ENCODE data around the gene DUS3L.

DUS3L gene

GRCh38 chr19:5820785-5821184 is 29.8 kb upstream of the DUS3L start:
- DNase-seq (ENCODE audit: low read depth) = no peak
- no peak for TF ChIP-seq CTCF (conservative IDR thresholded peaks at IDR 0.05; ENCODE audit: control insufficient read depth, insufficient read depth, low read depth, low read length)
- no peak overlapping the region for H3K4me3 ChIP-seq (ENCODE audit: control insufficient read depth, low read depth, low read length)

GRCh38 chr19:5818594-5818993 is 27.6 kb upstream of the DUS3L start:
- no peak for TF ChIP-seq CTCF (conservative IDR thresholded peaks at IDR 0.05; ENCODE audit: control insufficient read depth, insufficient read depth, low read depth, low read length)
- DNase-seq (ENCODE audit: low read depth) = no peak
- H3K4me3 ChIP-seq (ENCODE audit: control insufficient read depth, low read depth, low read length) = no peak overlapping the region

GRCh38 chr19:5817218-5817617 is 26.3 kb upstream of the DUS3L start:
- no peak for TF ChIP-seq CTCF (conservative IDR thresholded peaks at IDR 0.05; ENCODE audit: control insufficient read depth, insufficient read depth, low read depth, low read length)
- DNase-seq (ENCODE audit: low read depth) = no peak
- H3K4me3 ChIP-seq (ENCODE audit: control insufficient read depth, low read depth, low read length) = no peak overlapping the region

GRCh38 chr19:5814852-5815246 is 23.9 kb upstream of the DUS3L start:
- no peak for TF ChIP-seq CTCF (conservative IDR thresholded peaks at IDR 0.05; ENCODE audit: control insufficient read depth, insufficient read depth, low read depth, low read length)
- no peak overlapping the region for H3K4me3 ChIP-seq (ENCODE audit: control insufficient read depth, low read depth, low read length)
- DNase-seq (ENCODE audit: low read depth) = no peak

- no peak for TF ChIP-seq CTCF (conservative IDR thresholded peaks at IDR 0.05; ENCODE audit: control insufficient read depth, insufficient read depth, low read depth, low read length)
- no peak overlapping the region for H3K4me3 ChIP-seq (ENCODE audit: control insufficient read depth, low read depth, low read length)
- DNase-seq (ENCODE audit: low read depth) = no peak
Measured at GRCh38 chr19:5814123-5814851, 23.3 kb upstream of the DUS3L start.

GRCh38 chr19:5811117-5811516 is 20.2 kb upstream of the DUS3L start:
- no peak for DNase-seq (ENCODE audit: low read depth)
- H3K4me3 ChIP-seq (ENCODE audit: control insufficient read depth, low read depth, low read length) = no peak overlapping the region
- TF ChIP-seq CTCF (conservative IDR thresholded peaks at IDR 0.05; ENCODE audit: control insufficient read depth, insufficient read depth, low read depth, low read length) = no peak

- no peak for TF ChIP-seq CTCF (conservative IDR thresholded peaks at IDR 0.05; ENCODE audit: control insufficient read depth, insufficient read depth, low read depth, low read length)
- DNase-seq (ENCODE audit: low read depth) = no peak
Measured at GRCh38 chr19:5809469-5809868, 18.5 kb upstream of the DUS3L start.

More at GRCh38 chr19:5809469-5809868, 18.5 kb upstream of the DUS3L start:
- H3K4me3 ChIP-seq (ENCODE audit: control insufficient read depth, low read depth, low read length) = no peak overlapping the region
